Measurements from ENCODE around the gene GSTO2. TPM values are rescaled to one million over a fixed set of nuclear protein-coding genes. Genes with fewer than 3 reads are reported as not detected.

GSTO2 gene
- total RNA-seq, 1 donor, result 2.2 TPM

GRCh38 chr10:104291439-104291951, 22.5 kb downstream of the GSTO2 start:
- no peaks in the 10 kb centered on the region for H4K20me1 ChIP-seq (ENCODE audit: insufficient read depth, low read length)
- H3K9me3 ChIP-seq (ENCODE audit: low read depth, low read length), result no peaks in the 10 kb centered on the region
- DNase-seq (ENCODE audit: insufficient read length, low spot score, missing footprints), result peak; percentile 91
- no peaks in the 10 kb centered on the region for H3K27me3 ChIP-seq (ENCODE audit: insufficient read depth, low read length)
- peak overlapping the region; percentile 49 for H3K4me3 ChIP-seq (ENCODE audit: insufficient read depth, low read length)
- H3K27ac ChIP-seq (ENCODE audit: low read depth, low read length), result peak overlapping the region; percentile 68
- H3K36me3 ChIP-seq (ENCODE audit: insufficient read depth, low read length), result no peaks in the 10 kb centered on the region
- H2AFZ ChIP-seq (ENCODE audit: low read length), result peak overlapping the region; percentile 86
- H3K4me2 ChIP-seq (ENCODE audit: insufficient read depth, low read length), result peak overlapping the region; percentile 77
- peaks cover 24% of the 10 kb centered on the region for H3K4me1 ChIP-seq (ENCODE audit: insufficient read depth, low read length)
- peak; percentile 100 for TF ChIP-seq CTCF (IDR thresholded peaks at IDR 0.05; ENCODE audit: extremely low read depth, low read depth, low read length)
- no peaks in the 10 kb centered on the region for H3K79me2 ChIP-seq (ENCODE audit: insufficient read depth, low read length)

- H3K4me2 ChIP-seq (ENCODE audit: insufficient read depth, low read length), result peak overlapping the region; percentile 7
- H3K27ac ChIP-seq (ENCODE audit: low read depth, low read length), result peak overlapping the region; percentile 68
- H3K4me1 ChIP-seq (ENCODE audit: insufficient read depth, low read length), result peaks cover 31% of the 10 kb centered on the region
- no peaks in the 10 kb centered on the region for H3K36me3 ChIP-seq (ENCODE audit: insufficient read depth, low read length)
- peak overlapping the region; percentile 12 for H2AFZ ChIP-seq (ENCODE audit: low read length)
- H3K4me3 ChIP-seq (ENCODE audit: insufficient read depth, low read length), result no peak overlapping the region
- H3K79me2 ChIP-seq (ENCODE audit: insufficient read depth, low read length), result no peaks in the 10 kb centered on the region
- DNase-seq (ENCODE audit: insufficient read length, low spot score, missing footprints), result no peak
- H3K27me3 ChIP-seq (ENCODE audit: insufficient read depth, low read length), result no peaks in the 10 kb centered on the region
- TF ChIP-seq CTCF (IDR thresholded peaks at IDR 0.05; ENCODE audit: extremely low read depth, low read depth, low read length), result no peak
- H3K9me3 ChIP-seq (ENCODE audit: low read depth, low read length), result no peaks in the 10 kb centered on the region
- no peaks in the 10 kb centered on the region for H4K20me1 ChIP-seq (ENCODE audit: insufficient read depth, low read length)
Observed at GRCh38 chr10:104293011-104293410, 24.0 kb downstream of the GSTO2 start.

GRCh38 chr10:104293781-104294321, 24.9 kb downstream of the GSTO2 start:
- Histone ChIP-seq H3K27ac (ENCODE audit: low read depth, low read length) (peak overlapping the region; percentile 68), H3K4me2 (ENCODE audit: insufficient read depth, low read length) (no peak overlapping the region), H3K4me3 (ENCODE audit: insufficient read depth, low read length) (no peak overlapping the region), H4K20me1 (ENCODE audit: insufficient read depth, low read length) (no peaks in the 10 kb centered on the region), H3K36me3 (ENCODE audit: insufficient read depth, low read length) (no peaks in the 10 kb centered on the region), H3K27me3 (ENCODE audit: insufficient read depth, low read length) (no peaks in the 10 kb centered on the region), H3K9me3 (ENCODE audit: low read depth, low read length) (no peaks in the 10 kb centered on the region), H2AFZ (ENCODE audit: low read length) (no peak overlapping the region), H3K4me1 (ENCODE audit: insufficient read depth, low read length) (peaks cover 32% of the 10 kb centered on the region), H3K79me2 (ENCODE audit: insufficient read depth, low read length) (no peaks in the 10 kb centered on the region)
- no peak for DNase-seq (ENCODE audit: insufficient read length, low spot score, missing footprints)
- TF ChIP-seq CTCF (IDR thresholded peaks at IDR 0.05; ENCODE audit: extremely low read depth, low read depth, low read length), result no peak

- no peak for DNase-seq (ENCODE audit: insufficient read length, low spot score, missing footprints)
- TF ChIP-seq CTCF (IDR thresholded peaks at IDR 0.05; ENCODE audit: extremely low read depth, low read depth, low read length), result no peak
- Histone ChIP-seq H3K4me2 (ENCODE audit: insufficient read depth, low read length) (no peak overlapping the region), H3K27me3 (ENCODE audit: insufficient read depth, low read length) (no peaks in the 10 kb centered on the region), H4K20me1 (ENCODE audit: insufficient read depth, low read length) (no peaks in the 10 kb centered on the region), H3K4me3 (ENCODE audit: insufficient read depth, low read length) (no peak overlapping the region), H3K79me2 (ENCODE audit: insufficient read depth, low read length) (no peaks in the 10 kb centered on the region), H3K4me1 (ENCODE audit: insufficient read depth, low read length) (peaks cover 52% of the 10 kb centered on the region), H3K27ac (ENCODE audit: low read depth, low read length) (peak overlapping the region; percentile 99), H2AFZ (ENCODE audit: low read length) (no peak overlapping the region), H3K9me3 (ENCODE audit: low read depth, low read length) (no peaks in the 10 kb centered on the region), H3K36me3 (ENCODE audit: insufficient read depth, low read length) (no peaks in the 10 kb centered on the region)
Observed at GRCh38 chr10:104296687-104297436, 27.9 kb downstream of the GSTO2 start.

Measured in osteoblast (primary cell).